ENCODE data around the gene TMBIM4.
A peak's percentile ranks its signal among the peaks of the same experiment; 100 is the strongest.
"Not testable (repeated sequence)": the region's sequence is repeated elsewhere in the genome, so short reads cannot be mapped to it uniquely, and the experiment has no call there.

The TMBIM4 gene

GRCh38 chr12:66169221-66170170, at the start of gene TMBIM4:
TMBIM4 (minus strand) TSS chr12:66169996; CDS start chr12:66169951, 45 bp downstream.
- DNase-seq (ENCODE audit: low spot score): peak; percentile 84

- DNase-seq (ENCODE audit: low spot score): no peak
Observed at GRCh38 chr12:66217342-66217917, 47.6 kb upstream of the TMBIM4 start.

DNA sequence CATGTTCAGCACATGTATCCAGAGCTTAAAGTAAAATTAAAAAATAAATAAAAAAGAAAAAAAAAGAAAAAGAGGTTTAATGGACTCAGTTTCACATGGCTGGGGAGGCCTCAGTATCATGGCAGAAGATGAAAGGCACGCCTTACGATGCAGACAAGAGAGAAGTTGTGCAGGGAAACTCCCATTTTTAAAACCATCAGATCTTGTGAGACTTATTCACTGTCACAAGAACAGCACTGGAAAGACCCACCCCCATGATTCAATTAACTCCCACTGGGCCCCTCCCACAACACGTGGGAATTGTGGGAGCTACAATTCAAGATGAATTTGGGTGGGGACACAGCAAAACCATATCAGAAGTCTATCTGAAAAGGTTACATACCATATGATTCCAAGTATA, 43.2 kb upstream of the TMBIM4 start:
- not testable (repeated sequence) for DNase-seq (ENCODE audit: low spot score)

GRCh38 chr12:66211573-66211972, 41.8 kb upstream of the TMBIM4 start:
- DNase-seq (ENCODE audit: low spot score): not testable (repeated sequence)

DNA sequence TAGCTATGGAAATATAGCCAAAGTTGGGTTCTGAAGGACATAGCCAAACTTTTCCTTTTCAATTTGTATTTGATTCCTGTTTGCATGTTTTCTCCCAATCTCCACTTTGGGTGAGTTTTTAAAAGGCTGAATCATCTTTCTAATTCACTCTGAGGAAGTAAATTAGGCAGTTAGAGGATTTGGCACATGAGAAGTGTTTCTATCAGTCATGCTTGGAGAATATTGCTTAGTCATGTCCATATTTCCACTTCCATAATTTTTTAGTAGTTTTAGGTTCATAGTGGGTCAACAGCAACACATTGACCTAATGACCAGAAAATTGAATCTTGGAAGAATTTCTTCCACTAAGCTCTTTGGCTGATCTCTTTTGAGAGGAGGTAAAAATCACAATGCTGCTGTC, 41.0 kb upstream of the TMBIM4 start:
- no peak for DNase-seq (ENCODE audit: low spot score)

- no peak for DNase-seq (ENCODE audit: low spot score)
Observed at GRCh38 chr12:66206141-66206540, 36.3 kb upstream of the TMBIM4 start.

DNA sequence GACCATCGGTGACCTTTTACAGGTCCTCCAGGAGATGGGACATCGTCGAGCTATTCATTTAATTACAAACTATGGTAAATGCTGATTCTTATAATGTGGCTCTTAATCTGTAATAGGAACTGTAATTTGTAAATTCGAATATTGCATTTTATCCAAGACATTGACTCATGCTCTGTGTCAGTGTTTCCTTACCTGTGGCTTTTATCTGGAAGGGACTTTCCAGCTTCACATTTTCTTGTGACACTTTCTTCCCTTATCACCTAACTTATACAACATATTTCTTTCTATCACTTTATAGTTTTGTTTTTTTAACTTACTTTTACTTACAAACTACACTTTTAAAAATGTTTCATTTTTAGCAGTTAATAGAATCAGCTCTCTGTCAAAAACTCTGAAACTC, 34.0 kb upstream of the TMBIM4 start:
- no peak for DNase-seq (ENCODE audit: low spot score)

GRCh38 chr12:66199831-66200509, 30.2 kb upstream of the TMBIM4 start:
- no peak for DNase-seq (ENCODE audit: low spot score)

DNA sequence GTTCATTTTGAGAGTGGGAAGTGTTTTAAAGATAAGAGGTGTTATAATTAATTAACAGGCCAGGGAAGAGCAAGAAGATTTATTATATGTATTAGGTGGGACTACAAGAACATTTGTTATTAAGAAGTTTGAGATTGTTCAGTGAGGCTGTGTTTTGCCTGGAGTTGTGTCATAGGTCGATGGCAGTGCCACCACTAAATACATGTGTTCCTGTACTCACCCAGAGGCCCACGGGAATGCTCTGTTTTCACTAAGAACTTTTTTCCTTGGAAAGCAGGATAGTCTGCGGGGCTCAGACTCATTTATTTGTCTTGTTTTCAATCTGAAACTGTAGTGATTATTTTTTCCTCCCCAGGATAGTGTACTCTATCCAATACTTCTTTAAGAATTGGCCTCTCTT, 29.3 kb upstream of the TMBIM4 start:
- DNase-seq (ENCODE audit: low spot score): no peak

DNA sequence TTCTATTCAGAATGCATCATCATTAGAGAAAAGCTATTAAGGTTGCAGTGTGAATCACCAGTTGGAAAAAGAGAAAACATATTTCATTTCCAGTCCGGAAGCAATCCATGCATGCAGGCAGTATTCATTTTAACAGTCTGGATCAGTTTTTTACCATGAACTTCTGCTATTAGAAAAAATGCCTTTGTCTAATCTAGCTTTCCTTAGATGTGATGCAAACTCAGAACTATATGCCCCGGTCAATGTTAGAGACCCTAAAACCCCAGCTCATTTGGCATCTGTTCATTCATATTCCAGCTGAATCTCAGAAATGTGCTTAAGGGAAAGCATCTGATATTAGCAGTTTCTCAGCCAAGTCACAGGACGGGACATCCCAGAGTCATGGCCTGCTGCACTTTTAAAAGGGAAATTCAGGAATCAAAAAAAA, 27.7 kb upstream of the TMBIM4 start:
- no peak for DNase-seq (ENCODE audit: low spot score)

GRCh38 chr12:66196806-66197205, 27.0 kb upstream of the TMBIM4 start:
- DNase-seq (ENCODE audit: low spot score): peak; percentile 33

DNA sequence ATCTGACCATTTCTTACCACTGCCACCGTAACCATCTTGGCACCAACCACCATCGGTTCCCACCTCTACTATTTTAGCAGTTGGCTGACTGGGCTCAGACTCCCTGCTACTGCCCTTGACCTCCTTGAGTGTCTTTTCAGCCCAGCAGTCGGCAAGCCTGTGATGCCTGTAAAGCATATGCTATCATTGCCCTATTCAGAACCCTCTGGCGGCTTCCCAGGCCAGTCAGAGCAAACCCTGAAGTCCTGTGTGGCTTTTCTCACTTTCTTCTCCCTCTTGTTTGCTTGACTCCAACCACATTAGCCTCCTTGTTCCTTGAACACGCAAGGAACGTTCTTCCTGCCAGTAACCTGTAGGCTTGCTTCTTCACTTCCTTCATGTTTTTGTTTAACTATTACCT, 25.4 kb upstream of the TMBIM4 start:
- no peak for DNase-seq (ENCODE audit: low spot score)

DNA sequence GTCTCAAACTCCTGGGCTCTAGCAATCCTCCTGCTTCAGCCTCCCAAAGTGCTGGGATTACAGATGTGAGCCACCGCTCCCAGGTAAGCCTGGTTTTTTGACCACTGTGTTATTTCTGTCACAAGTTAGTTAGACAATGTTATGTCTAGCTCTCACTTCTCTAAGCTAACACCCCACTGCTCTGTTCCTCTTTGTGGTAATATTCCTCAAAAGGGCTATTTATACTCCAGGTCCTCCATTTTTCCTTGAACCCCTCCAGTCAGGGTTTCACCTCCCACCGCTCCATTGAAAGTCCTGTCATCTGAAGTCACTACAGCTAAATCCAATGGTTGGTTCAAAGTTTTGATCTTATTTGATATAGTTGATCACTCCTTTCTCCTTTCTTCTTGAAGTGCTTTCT, 24.3 kb upstream of the TMBIM4 start:
- DNase-seq (ENCODE audit: low spot score): no peak

GRCh38 chr12:66191547-66192126, 21.8 kb upstream of the TMBIM4 start:
- DNase-seq (ENCODE audit: low spot score): no peak

DNA sequence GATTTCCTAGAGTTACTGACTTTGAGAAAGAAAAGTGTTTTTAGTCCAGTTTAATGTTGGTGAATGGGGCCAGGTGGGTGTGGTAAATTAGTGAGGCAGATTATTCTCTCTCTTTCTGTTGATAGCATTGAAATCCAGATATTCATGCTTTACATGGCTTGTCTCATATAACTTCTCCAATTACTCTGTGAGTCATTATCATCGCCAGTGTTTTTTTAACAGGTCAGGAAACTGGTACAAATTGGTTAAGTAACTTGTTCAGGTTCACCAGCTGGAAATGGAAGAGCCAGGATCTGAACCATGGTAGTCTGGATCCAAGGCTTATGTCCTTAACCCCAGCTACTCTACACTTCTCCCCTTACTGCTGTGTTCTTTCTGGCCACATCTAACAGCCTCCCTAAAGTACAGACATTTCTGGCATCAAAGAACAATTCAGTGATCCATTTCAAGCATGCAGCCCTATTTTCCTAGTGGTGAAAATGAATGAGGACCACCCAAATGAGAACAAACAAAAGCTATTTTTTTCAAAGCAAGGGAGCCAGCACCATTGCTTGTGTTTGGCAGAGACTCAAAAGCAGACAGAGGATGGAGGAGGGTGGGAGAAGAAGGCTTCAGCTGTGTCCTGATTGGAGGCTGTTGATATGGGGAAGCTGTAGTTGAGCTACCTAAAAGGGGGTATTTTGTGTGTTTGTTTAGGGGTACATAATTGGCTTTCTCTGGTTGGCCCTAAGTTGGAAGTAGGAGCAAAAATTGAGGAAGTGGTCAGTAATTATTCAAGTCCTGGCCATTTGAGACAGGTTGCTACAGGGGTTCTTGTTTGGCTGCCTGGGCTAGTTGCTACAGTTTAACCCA, 20.9 kb upstream of the TMBIM4 start:
- DNase-seq (ENCODE audit: low spot score): no peak

GRCh38 chr12:66189889-66190288, 20.1 kb upstream of the TMBIM4 start:
- no peak for DNase-seq (ENCODE audit: low spot score)

- DNase-seq (ENCODE audit: low spot score): no peak
Observed at GRCh38 chr12:66189486-66189843, 19.7 kb upstream of the TMBIM4 start.

- DNase-seq (ENCODE audit: low spot score): peak; percentile 48
Observed at GRCh38 chr12:66188584-66189485, 19.0 kb upstream of the TMBIM4 start, which contains the start of gene IRAK3. IRAK3 (plus strand) TSS chr12:66189214; CDS start chr12:66189300, 86 bp downstream.

GRCh38 chr12:66187821-66188220, 18.0 kb upstream of the TMBIM4 start:
- DNase-seq (ENCODE audit: low spot score): no peak

GRCh38 chr12:66187036-66187435, 17.2 kb upstream of the TMBIM4 start:
- DNase-seq (ENCODE audit: low spot score): no peak
